GM13976 (cell line): ENCODE results near the gene PTPRK.

Experiments used
- DNase-seq: peaks from one replicate; pipeline ENCODE4 v3.0.0; 2012; ENCODE audit warnings: low spot score
- in situ Hi-C: fragments of 300-500 bp; cut with MboI; formaldehyde crosslinking; loops from one replicate; pipeline ENCODE4 v1.12.0; 2022; ENCODE audit warnings: low sequenced_read_pairs, mixed read lengths, inconsistent platforms; ENCODE audit not compliant: unreplicated experiment
- TF ChIP-seq, protein P1 (sequence below): IDR thresholded peaks from 2 replicates; pipeline ENCODE4 v1.5.1; 2012; ENCODE audit warnings: borderline replicate concordance, mild to moderate bottlenecking; ENCODE audit not compliant: insufficient read depth; ENCODE audit errors: extremely low read depth, missing control alignments, control extremely low read depth

Gene PTPRK

DNA sequence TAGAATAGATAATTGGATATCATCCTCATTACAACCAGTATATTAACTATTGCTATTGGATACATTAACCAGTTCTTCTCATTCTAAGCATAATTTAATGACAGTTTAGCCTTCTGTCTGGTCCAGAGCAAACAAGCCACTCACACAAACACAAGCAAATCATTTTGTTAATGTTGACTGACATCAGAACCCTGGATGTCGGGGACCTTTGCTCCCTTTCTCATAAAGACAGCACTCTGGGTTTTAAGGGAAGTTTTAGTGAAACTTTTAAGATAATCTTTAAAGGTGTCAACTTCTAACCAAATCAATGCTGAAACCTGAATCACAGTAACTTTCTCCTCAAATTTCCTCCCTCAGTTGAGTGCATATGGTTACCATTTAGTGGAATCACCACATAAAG, 113.9 kb downstream of the PTPRK start:
- no peak for DNase-seq
- in situ Hi-C loops: no loop called here
- TF ChIP-seq, protein P1, sequence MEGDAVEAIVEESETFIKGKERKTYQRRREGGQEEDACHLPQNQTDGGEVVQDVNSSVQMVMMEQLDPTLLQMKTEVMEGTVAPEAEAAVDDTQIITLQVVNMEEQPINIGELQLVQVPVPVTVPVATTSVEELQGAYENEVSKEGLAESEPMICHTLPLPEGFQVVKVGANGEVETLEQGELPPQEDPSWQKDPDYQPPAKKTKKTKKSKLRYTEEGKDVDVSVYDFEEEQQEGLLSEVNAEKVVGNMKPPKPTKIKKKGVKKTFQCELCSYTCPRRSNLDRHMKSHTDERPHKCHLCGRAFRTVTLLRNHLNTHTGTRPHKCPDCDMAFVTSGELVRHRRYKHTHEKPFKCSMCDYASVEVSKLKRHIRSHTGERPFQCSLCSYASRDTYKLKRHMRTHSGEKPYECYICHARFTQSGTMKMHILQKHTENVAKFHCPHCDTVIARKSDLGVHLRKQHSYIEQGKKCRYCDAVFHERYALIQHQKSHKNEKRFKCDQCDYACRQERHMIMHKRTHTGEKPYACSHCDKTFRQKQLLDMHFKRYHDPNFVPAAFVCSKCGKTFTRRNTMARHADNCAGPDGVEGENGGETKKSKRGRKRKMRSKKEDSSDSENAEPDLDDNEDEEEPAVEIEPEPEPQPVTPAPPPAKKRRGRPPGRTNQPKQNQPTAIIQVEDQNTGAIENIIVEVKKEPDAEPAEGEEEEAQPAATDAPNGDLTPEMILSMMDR: no peak

DNA sequence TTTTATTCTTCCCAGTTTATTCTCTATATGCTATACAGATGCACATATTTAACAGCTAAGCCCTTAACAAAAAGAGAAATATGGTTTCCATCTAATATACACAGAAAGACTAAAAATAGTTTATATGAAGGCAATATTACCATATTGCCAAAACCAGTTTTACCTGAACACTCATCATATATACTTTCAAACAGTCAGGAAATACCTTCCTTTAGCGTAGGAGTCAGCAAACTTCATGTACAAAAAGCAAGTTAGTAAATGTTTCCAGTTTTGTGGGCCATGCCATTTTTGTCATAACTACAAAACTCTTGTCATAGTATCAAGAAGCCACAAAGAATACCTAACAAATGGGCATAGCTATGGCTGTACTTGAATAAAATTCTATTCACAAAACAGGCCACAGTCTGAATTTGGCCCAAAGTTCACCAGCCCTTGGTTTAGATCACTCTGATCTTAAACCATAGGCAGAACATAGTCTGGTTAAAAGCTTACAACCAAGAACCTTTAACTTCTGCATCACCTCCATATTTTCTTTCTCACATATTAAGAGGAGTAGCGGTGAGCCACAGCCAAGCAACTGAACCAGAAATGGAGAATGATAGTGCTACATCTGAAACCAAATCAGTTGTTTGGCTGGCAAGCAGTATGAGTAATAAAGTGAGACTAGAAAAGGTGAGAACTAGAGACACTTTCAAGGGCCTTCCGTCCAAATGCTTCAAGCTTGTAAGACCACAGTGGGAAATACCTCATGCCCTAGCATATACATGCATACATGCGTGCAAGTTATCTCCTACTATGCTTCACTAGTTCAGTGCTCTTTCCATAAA, 116.6 kb downstream of the PTPRK start:
- no peak for DNase-seq
- TF ChIP-seq, protein P1: no peak
- in situ Hi-C loops: no loop called here

DNA sequence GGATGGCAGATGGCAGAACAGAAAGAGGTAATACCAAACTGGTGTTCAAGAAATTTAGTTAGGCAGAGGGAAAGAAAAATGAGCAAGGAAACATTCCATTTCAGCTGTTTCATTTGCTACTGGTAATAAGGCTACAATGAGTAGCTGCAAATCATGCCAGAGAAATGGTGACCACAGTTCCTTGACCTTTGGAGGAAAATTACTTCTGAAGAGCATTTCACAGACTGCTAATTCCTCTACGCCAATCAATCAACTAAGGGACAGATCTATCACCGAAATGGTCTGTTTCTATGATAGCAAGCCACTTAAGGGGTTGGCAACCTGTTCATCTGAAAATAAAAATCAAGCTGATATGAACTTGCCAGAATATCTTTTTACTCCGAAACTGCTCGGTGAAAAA, 119.5 kb downstream of the PTPRK start:
- in situ Hi-C loops: no loop called here
- TF ChIP-seq, protein P1: no peak
- no peak for DNase-seq

DNA sequence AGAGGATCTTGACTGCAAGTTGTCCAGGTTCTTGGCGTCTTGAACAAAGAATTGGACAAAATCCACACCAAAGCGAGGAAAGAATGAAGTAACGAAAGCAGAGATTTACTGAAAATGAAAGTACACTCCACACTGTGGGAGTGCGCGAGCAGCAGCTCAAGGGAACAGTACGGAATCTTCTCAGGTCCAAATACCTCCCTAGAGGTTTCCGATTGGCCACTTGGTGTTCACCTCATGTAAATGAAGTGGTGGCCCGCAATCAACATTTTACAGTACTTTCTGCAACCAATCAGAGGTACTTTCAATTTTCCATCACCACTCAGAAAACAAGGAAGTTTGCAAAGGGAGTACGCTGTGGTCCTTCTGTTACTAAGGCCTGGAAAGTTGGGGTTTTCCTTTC, 122.4 kb downstream of the PTPRK start:
- in situ Hi-C loops: no loop called here
- TF ChIP-seq, protein P1: no peak
- DNase-seq: no peak

DNA sequence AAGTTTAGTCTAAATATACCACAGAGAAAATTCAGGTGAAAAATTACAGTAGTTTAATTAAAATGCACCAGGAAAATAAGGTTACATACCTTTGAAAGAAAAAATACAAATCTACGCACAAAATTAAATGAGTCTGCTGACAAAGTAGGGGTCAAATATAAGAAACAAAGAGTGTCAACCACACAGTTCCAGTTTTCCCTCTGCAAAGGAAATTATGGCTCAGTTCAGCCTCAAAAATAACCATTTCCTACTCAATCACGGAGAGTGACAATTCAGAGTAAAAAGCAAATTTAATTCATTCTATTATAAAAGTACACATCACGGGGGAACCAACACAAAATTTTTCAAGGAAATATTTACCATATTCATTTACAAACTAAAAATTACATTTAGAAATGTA, 124.8 kb downstream of the PTPRK start:
- DNase-seq: no peak
- TF ChIP-seq, protein P1: no peak
- in situ Hi-C loops: no loop called here

DNA sequence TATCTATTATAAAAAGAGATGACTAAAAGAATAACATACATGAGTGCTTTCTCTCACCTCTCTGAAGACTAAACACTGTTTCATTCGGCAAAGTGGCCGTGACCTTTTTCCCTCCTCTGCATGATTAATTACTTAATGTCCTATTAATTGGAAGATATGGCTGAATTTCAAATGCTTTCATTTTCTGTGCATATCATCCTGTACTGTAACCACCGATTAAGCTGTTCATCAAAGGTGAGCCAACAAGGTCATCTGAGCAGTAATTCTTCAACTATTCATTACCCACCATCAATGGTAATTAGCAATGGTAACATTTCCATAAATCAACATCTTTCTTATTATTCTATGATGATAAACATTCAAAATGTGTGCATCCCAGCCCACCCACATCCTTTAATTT, 125.2 kb downstream of the PTPRK start:
- in situ Hi-C loops: no loop called here
- DNase-seq: no peak

More for the DNA sequence above, 125.2 kb downstream of the PTPRK start:
- TF ChIP-seq, protein P1: no peak
